Measurements from ENCODE around the gene KCND3.

DNA sequence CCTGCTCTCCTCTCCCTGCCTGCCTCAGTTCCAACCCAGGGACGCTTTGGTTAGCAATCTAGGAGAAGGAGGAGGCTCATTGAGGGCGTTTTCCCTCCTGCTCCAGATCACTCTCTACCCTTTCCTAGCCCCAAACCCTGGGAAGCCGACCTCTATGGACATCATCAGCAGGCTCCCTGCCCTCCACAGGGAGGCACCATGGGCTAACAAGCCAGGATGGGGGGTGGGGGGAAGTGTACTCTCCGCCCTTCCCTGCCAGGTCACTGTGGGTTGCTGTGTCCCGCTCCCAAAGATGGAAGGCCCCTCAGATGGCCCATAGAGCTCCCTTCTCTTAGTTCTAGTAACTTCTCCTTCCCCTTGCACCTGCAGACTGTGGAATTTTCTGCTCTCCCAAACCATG lies 35.7 kb downstream of the KCND3 start:
- TF ChIP-seq, protein P1, sequence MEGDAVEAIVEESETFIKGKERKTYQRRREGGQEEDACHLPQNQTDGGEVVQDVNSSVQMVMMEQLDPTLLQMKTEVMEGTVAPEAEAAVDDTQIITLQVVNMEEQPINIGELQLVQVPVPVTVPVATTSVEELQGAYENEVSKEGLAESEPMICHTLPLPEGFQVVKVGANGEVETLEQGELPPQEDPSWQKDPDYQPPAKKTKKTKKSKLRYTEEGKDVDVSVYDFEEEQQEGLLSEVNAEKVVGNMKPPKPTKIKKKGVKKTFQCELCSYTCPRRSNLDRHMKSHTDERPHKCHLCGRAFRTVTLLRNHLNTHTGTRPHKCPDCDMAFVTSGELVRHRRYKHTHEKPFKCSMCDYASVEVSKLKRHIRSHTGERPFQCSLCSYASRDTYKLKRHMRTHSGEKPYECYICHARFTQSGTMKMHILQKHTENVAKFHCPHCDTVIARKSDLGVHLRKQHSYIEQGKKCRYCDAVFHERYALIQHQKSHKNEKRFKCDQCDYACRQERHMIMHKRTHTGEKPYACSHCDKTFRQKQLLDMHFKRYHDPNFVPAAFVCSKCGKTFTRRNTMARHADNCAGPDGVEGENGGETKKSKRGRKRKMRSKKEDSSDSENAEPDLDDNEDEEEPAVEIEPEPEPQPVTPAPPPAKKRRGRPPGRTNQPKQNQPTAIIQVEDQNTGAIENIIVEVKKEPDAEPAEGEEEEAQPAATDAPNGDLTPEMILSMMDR (tag by site-specific recombination; IDR thresholded peaks at IDR 0.05) = no peak
- TF ChIP-seq ZNF707 (tag by site-specific recombination; IDR thresholded peaks at IDR 0.05) (no peak), ZNF138 (tag by site-specific recombination; IDR thresholded peaks at IDR 0.05; ENCODE audit: borderline replicate concordance) (no peak), TCF7L2 (IDR thresholded peaks at IDR 0.05; ENCODE audit: borderline replicate concordance, low read depth, low read length) (no peak), ZNF184 (tag by site-specific recombination; IDR thresholded peaks at IDR 0.05) (no peak), ZBTB20 (tag by site-specific recombination; IDR thresholded peaks at IDR 0.05) (no peak), ZNF768 (tag by site-specific recombination; IDR thresholded peaks at IDR 0.05) (no peak), ZNF426 (tag by site-specific recombination; IDR thresholded peaks at IDR 0.05) (no peak), ZBTB21 (tag by site-specific recombination; IDR thresholded peaks at IDR 0.05) (no peak), GLIS2 (tag by site-specific recombination; IDR thresholded peaks at IDR 0.05) (no peak), ZBTB7A (tag by site-specific recombination; IDR thresholded peaks at IDR 0.05; ENCODE audit: low read depth) (no peak), KLF8 (tag by site-specific recombination; IDR thresholded peaks at IDR 0.05) (no peak)
- TF ChIP-seq, protein P2, sequence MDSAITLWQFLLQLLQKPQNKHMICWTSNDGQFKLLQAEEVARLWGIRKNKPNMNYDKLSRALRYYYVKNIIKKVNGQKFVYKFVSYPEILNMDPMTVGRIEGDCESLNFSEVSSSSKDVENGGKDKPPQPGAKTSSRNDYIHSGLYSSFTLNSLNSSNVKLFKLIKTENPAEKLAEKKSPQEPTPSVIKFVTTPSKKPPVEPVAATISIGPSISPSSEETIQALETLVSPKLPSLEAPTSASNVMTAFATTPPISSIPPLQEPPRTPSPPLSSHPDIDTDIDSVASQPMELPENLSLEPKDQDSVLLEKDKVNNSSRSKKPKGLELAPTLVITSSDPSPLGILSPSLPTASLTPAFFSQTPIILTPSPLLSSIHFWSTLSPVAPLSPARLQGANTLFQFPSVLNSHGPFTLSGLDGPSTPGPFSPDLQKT (IDR thresholded peaks at IDR 0.05; ENCODE audit: borderline replicate concordance, low read depth, low read length) = no peak
- TF ChIP-seq, protein P3, sequence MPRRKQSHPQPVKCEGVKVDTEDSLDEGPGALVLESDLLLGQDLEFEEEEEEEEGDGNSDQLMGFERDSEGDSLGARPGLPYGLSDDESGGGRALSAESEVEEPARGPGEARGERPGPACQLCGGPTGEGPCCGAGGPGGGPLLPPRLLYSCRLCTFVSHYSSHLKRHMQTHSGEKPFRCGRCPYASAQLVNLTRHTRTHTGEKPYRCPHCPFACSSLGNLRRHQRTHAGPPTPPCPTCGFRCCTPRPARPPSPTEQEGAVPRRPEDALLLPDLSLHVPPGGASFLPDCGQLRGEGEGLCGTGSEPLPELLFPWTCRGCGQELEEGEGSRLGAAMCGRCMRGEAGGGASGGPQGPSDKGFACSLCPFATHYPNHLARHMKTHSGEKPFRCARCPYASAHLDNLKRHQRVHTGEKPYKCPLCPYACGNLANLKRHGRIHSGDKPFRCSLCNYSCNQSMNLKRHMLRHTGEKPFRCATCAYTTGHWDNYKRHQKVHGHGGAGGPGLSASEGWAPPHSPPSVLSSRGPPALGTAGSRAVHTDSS (tag by site-specific recombination; IDR thresholded peaks at IDR 0.05) = no peak
